ENCODE measurements around the gene TIMM9. TPM values are rescaled to one million over a fixed set of nuclear protein-coding genes. Genes with fewer than 3 reads are reported as not detected.

The TIMM9 gene
- total and polyA plus RNA-seq, 4 donors = 8.4 to 38.1 (median 17.3) TPM

DNA sequence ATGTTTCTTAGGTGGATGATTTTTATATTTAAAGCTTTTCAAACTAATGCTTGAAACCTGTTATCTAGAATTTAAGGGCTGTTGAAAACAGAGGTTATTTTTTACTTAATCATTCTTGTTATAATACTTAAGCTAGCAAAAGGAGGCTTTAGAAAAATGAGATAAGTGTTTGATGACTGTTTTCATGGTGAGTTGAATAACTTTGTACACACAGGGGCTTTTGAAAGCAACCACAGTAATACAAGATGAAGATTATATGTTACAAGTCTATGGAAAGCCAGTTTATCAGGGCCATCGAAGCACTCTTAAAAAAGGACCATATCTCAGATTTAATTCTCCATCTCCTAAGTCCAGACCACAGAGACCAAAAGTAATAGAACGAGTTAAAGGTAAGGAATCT, 33.4 kb upstream of the TIMM9 start:
- TF ChIP-seq ATF3 (IDR thresholded peaks at IDR 0.05) = no peak
- TF ChIP-seq HNF4A (conservative IDR thresholded peaks at IDR 0.05) = no peak
- no peak for TF ChIP-seq MAX (IDR thresholded peaks at IDR 0.05)
- no peak for TF ChIP-seq TAF1 (conservative IDR thresholded peaks at IDR 0.05)
- TF ChIP-seq REST (IDR thresholded peaks at IDR 0.05) = no peak
- no peak for TF ChIP-seq EGR1 (IDR thresholded peaks at IDR 0.05; ENCODE audit: low read depth in 2 of 2)
- no peak for TF ChIP-seq GABPA (IDR thresholded peaks at IDR 0.05 in 1 of 2, conservative IDR thresholded peaks at IDR 0.05 in 1 of 2)
- Histone ChIP-seq H3K9me3 (ENCODE audit: control insufficient read depth in 4 of 4, low read length in 3 of 4) (no peaks in the 10 kb centered on the region), H3K27me3 (ENCODE audit: control insufficient read depth in 4 of 4, insufficient read depth in 4 of 4, low read length in 3 of 4) (no peaks in the 10 kb centered on the region), H3K9ac (ENCODE audit: low read depth in 1 of 2, low read length in 2 of 2) (no peak overlapping the region), H3K27ac (ENCODE audit: low read depth in 1 of 2, low read length in 2 of 2) (no peak overlapping the region), H3K4me3 (ENCODE audit: low read depth in 1 of 3, low read length in 3 of 3) (no peak overlapping the region), H3K36me3 (ENCODE audit: control insufficient read depth in 4 of 4, insufficient read depth in 3 of 4, low read depth in 1 of 4, low read length in 3 of 4) (peaks cover 4 to 42% (median 29%) of the 10 kb centered on the region in 4 donors), H3K4me1 (ENCODE audit: control insufficient read depth in 4 of 4, insufficient read depth in 4 of 4, low read length in 3 of 4) (no peaks in the 10 kb centered on the region)
- 95% methylated on average over 2 of the region's 2 CpGs for WGBS
- DNase-seq (ENCODE audit: low spot score) = no peak

DNA sequence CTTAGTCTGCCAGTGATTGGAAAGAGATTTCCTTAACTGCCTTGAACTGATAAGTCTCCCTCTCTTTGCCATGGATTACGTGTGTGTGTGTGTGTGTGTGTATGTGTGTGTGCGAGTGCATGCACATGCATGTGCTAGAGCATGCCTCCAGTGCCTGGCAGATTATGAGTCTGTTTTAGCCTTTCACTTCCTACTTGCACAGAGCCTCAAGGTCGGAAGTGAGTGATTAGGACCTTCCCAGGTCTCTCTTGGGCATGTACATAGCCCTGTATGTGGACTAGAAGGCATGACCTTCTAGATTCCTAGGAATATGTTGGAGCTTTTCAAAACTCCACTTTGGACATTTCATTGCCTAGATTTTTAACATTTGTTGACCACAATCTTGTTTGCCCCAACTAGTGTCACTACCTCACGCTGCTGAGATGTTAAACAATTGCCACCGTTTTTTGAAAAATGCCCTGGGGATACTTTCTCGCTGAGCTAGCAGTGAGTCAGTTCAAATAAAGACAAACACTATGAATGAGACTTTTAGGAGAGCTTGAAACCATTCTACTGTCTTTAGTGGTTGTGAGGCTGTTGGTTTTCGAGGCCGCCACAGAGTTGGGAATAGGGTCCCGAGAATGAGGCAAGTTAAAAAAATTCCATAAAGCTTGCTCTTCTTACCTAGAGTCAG, 28.4 kb upstream of the TIMM9 start:
- Histone ChIP-seq H3K27me3 (ENCODE audit: control insufficient read depth in 4 of 4, insufficient read depth in 4 of 4, low read length in 3 of 4) (no peaks in the 10 kb centered on the region), H3K9ac (ENCODE audit: low read depth in 1 of 2, low read length in 2 of 2) (no peak overlapping the region), H3K36me3 (ENCODE audit: control insufficient read depth in 4 of 4, insufficient read depth in 3 of 4, low read depth in 1 of 4, low read length in 3 of 4) (peaks cover 5 to 33% (median 27%) of the 10 kb centered on the region in 4 donors), H3K27ac (ENCODE audit: low read depth in 1 of 2, low read length in 2 of 2) (no peak overlapping the region), H3K9me3 (ENCODE audit: control insufficient read depth in 4 of 4, low read length in 3 of 4) (no peaks in the 10 kb centered on the region), H3K4me3 (ENCODE audit: low read depth in 1 of 3, low read length in 3 of 3) (no peak overlapping the region), H3K4me1 (ENCODE audit: control insufficient read depth in 4 of 4, insufficient read depth in 4 of 4, low read length in 3 of 4) (no peaks in the 10 kb centered on the region)
- no peak for DNase-seq (ENCODE audit: low spot score)
- WGBS = 98% methylated on average over 9 of the region's 9 CpGs
- TF ChIP-seq JUND (IDR thresholded peaks at IDR 0.05) = no peak

DNA sequence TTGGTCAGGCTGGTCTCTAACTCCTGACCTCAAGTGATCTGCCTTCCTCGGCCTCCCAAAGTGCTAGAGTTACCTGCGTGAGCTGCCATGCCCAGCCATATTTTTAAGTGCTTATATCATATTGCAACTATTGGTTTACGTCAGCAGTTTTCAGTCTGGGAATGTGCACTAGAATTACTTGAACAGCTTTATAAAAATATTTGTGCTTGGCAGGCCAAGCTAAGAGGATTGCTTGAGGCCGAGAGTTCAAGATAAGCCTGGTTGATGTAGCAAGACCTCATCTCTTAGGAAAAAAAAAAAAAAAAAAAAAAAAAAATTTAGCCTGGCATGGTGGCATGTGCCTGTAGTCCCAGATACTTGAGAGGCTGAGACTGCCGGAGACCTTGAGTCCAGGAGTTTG, 17.3 kb upstream of the TIMM9 start:
- peaks cover 3 to 33% (median 24%) of the 10 kb centered on the region in 4 donors for H3K36me3 ChIP-seq (ENCODE audit: control insufficient read depth in 4 of 4, insufficient read depth in 3 of 4, low read depth in 1 of 4, low read length in 3 of 4)
- no peak overlapping the region for H3K4me3 ChIP-seq (ENCODE audit: low read depth in 1 of 3, low read length in 3 of 3)
- DNase-seq (ENCODE audit: low spot score) = no peak
- H3K27me3 ChIP-seq (ENCODE audit: control insufficient read depth in 4 of 4, insufficient read depth in 4 of 4, low read length in 3 of 4) = no peaks in the 10 kb centered on the region
- WGBS = 93% methylated on average over 5 of the region's 5 CpGs
- no peak overlapping the region for H3K9ac ChIP-seq (ENCODE audit: low read depth in 1 of 2, low read length in 2 of 2)
- no peaks in the 10 kb centered on the region for H3K4me1 ChIP-seq (ENCODE audit: control insufficient read depth in 4 of 4, insufficient read depth in 4 of 4, low read length in 3 of 4)
- TF ChIP-seq JUND (IDR thresholded peaks at IDR 0.05) (no peak), FOXA1 (IDR thresholded peaks at IDR 0.05) (no peak), NR2F2 (IDR thresholded peaks at IDR 0.05) (no peak), HNF4A (conservative IDR thresholded peaks at IDR 0.05) (no peak), FOXA2 (IDR thresholded peaks at IDR 0.05) (no peak)
- no peak overlapping the region for H3K27ac ChIP-seq (ENCODE audit: low read depth in 1 of 2, low read length in 2 of 2)
- no peaks in the 10 kb centered on the region for H3K9me3 ChIP-seq (ENCODE audit: control insufficient read depth in 4 of 4, low read length in 3 of 4)
